Psoas muscle (tissue), 8 donors: ENCODE data around the gene IQSEC1. TPM values are rescaled to one million over a fixed set of nuclear protein-coding genes. Genes with fewer than 3 reads are reported as not detected.

ENCODE experiments used
- ATAC-seq, 4 donors: fragments of 200-7000 bp; cut with Tn5 transposase; one replicate each; pipeline ENCODE4 v1.9.1; 2020; ENCODE audit warnings: moderate library complexity in 3 of 4, mild to moderate bottlenecking in 2 of 4
- DNase-seq, 2 donors: peaks; one replicate each; pipeline ENCODE4 v3.0.0-alpha.2; 2020
- H3K27ac ChIP-seq: fragments of 200-600 bp; one replicate; pipeline ENCODE4 v1.8.0; 2022
- H3K27me3 ChIP-seq, 3 donors: fragments of 200-600 bp in 1 of 3; one replicate each; pipeline versions ENCODE4 v1.6.1 to v1.8.0; 2013 to 2022; ENCODE audit warnings: low read length in 2 of 3, mild to moderate bottlenecking in 2 of 3, moderate library complexity in 1 of 3; ENCODE audit not compliant: insufficient read depth in 3 of 3
- H3K36me3 ChIP-seq, 2 donors: fragments of 200-600 bp in 1 of 2; one replicate each; pipeline versions ENCODE4 v1.6.1 to v1.8.0; 2013 to 2022; ENCODE audit warnings: low read depth in 1 of 2, mild to moderate bottlenecking in 1 of 2, moderate library complexity in 1 of 2; ENCODE audit not compliant: insufficient read depth in 1 of 2
- H3K4me1 ChIP-seq: fragments of 200-600 bp; one replicate; pipeline ENCODE4 v1.8.0; 2022
- H3K4me3 ChIP-seq: fragments of 200-600 bp; one replicate; pipeline ENCODE4 v1.8.0; 2022; ENCODE audit warnings: mild to moderate bottlenecking
- H3K9me3 ChIP-seq: fragments of 200-600 bp; one replicate; pipeline ENCODE4 v1.8.0; 2022
- CTCF ChIP-seq: fragments of 200-600 bp; IDR thresholded peaks from one replicate; pipeline ENCODE4 v1.8.0; 2022; ENCODE audit warnings: antibody characterized with exemption
- WGBS, 3 donors: extraction: QIAGEN DNeasy Blood & Tissue Kit; methylation state at CpG; one replicate each; pipeline versions ENCODE4 v1.1.6 to v1.1.7; 2013; 5-methylcytosine and 5-hydroxymethylcytosine counted together
- intact Hi-C, 2 donors: fragments of 100-400 bp; cut with DNase I; formaldehyde crosslinking; loops; one replicate each; pipeline versions ENCODE4 v1.11.0 to v1.14.2; 2022
- polyA plus RNA-seq, 3 donors: library from polyadenylated mRNA; stranded (reverse); fragments of 200-250 nt; gene quantifications; one replicate each; pipeline ENCODE4 v1.2.3, GENCODE V29; 2013
- total RNA-seq, 4 donors: library from RNA; stranded (reverse); fragmentation: NEBNext Ultra II Directional in 2 of 4; extraction: Animal tissue kit (Norgen Biotek cat#: 25700) in 2 of 4; gene quantifications; one replicate each; pipeline versions ENCODE4 v1.2.1 to v1.2.4, GENCODE V29; 2021 to 2023
- donor health status: healthy with polysubstance abuse.
- donor health status: DM: no; HTN: no; CAD: no; lungs with moderate emphysema.
- donor health status: Bipolar disorder and iron deficiency.
- donor health status: healthy.
- donor health status: DM: yes; HTN: yes; CAD: no.
- donor health status: DM: no; HTN: no; CAD: no.
- donor health status: DM: no; HTN: no; CAD: no.
- donor health status: DM: yes; HTN: yes; CAD: no.

The IQSEC1 gene
- total and polyA plus RNA-seq, 7 donors, result 8.6 to 45.4 (median 28.0) TPM

- H3K27ac ChIP-seq, result no peak overlapping the region
- no peak overlapping the region for H3K4me3 ChIP-seq
- no peaks in the 10 kb centered on the region for H3K9me3 ChIP-seq
- ATAC-seq (no peak), DNase-seq (no peak)
- no peaks in the 10 kb centered on the region for H3K36me3 ChIP-seq
- no peak for TF ChIP-seq CTCF
- H3K4me1 ChIP-seq, result peaks cover 10% of the 10 kb centered on the region
- peaks cover 0 to 5% (median 4%) of the 10 kb centered on the region in 3 donors for H3K27me3 ChIP-seq
- 78 to 85% (median 82%) methylated on average over 3 of the region's 3 CpGs for WGBS, 3 donors
- intact Hi-C loops, result no loop called here
Measured at GRCh38 chr3:13080026-13080425, 6.8 kb upstream of the IQSEC1 start.

GRCh38 chr3:13079510-13079909, 6.3 kb upstream of the IQSEC1 start:
- ATAC-seq (no peak), DNase-seq (no peak)
- WGBS, 3 donors, result 94 to 95% (median 94%) methylated on average over 7 of the region's 7 CpGs
- Histone ChIP-seq H3K9me3 (no peaks in the 10 kb centered on the region), H3K4me3 (no peak overlapping the region), H3K27ac (no peak overlapping the region), H3K27me3 (peaks cover 0 to 8% (median 4%) of the 10 kb centered on the region in 3 donors), H3K4me1 (peaks cover 10% of the 10 kb centered on the region), H3K36me3 (no peaks in the 10 kb centered on the region)
- intact Hi-C loops, result no loop called here
- no peak for TF ChIP-seq CTCF

GRCh38 chr3:13079051-13079450, 5.8 kb upstream of the IQSEC1 start:
- Histone ChIP-seq H3K36me3 (no peaks in the 10 kb centered on the region), H3K9me3 (no peaks in the 10 kb centered on the region), H3K4me1 (peaks cover 10% of the 10 kb centered on the region), H3K27me3 (peaks cover 0 to 13% (median 4%) of the 10 kb centered on the region in 3 donors), H3K4me3 (no peak overlapping the region), H3K27ac (no peak overlapping the region)
- intact Hi-C loops, result no loop called here
- no peak for ATAC-seq
- no peak for TF ChIP-seq CTCF
- DNase-seq, result peak in 1 of 2 donors; percentile 46
- 66 to 86% (median 67%) methylated on average over 7 of the region's 7 CpGs for WGBS, 3 donors

- Histone ChIP-seq H3K36me3 (no peaks in the 10 kb centered on the region), H3K27ac (no peak overlapping the region), H3K9me3 (no peaks in the 10 kb centered on the region), H3K4me1 (peaks cover 15% of the 10 kb centered on the region), H3K4me3 (no peak overlapping the region), H3K27me3 (peaks cover 0 to 20% (median 6%) of the 10 kb centered on the region in 3 donors)
- intact Hi-C loops, result no loop called here
- ATAC-seq, result peak in 1 of 4 donors; percentile 7
- WGBS, 3 donors, result 49 to 64% (median 61%) methylated on average over 12 of the region's 12 CpGs
- DNase-seq, result peak in 1 of 2 donors; percentile 46
- no peak for TF ChIP-seq CTCF
Measured at GRCh38 chr3:13078163-13078905, 5.1 kb upstream of the IQSEC1 start.
